ENCODE results near the gene ST7L.
"Not testable (repeated sequence)": the region's sequence is repeated elsewhere in the genome, so short reads cannot be mapped to it uniquely, and the experiment has no call there.

Gene ST7L

DNA sequence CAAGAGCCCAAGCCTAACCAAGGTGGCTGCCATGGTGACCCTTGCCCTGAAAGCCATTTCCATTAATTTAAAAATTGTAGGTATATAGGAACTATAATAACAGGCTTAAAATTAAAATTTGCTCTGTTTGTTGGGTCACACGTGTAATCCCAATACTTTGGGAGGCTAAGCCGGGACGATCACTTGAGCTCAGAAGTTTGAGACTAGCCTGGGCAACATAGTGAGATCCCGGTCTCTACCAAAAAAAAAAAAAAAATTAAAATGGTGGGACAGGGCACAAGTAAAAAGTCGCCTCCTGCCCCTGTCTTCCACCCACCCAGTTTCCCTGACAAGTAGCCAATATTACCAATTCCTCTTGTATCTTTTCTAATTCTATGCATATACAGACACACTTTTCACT is 7.3 kb upstream of the ST7L start:
- no peak overlapping the region for H3K9ac ChIP-seq (ENCODE audit: low read length)
- H3K27me3 ChIP-seq (ENCODE audit: low read depth, low read length) = no peaks in the 10 kb centered on the region
- no peak overlapping the region for H2AFZ ChIP-seq (ENCODE audit: low read depth, low read length)
- H3K4me1 ChIP-seq (ENCODE audit: low read length) = peaks cover 23% of the 10 kb centered on the region
- H3K4me2 ChIP-seq (ENCODE audit: low read length) = no peak overlapping the region
- H3K36me3 ChIP-seq (replicated peaks; ENCODE audit: low read depth, low read length) = peaks cover 21% of the 10 kb centered on the region
- peaks cover 79% of the 10 kb centered on the region for H4K20me1 ChIP-seq (ENCODE audit: insufficient read depth, low read length)
- no peaks in the 10 kb centered on the region for H3K9me3 ChIP-seq (ENCODE audit: insufficient read depth, low read length)
- TF ChIP-seq, protein P1, sequence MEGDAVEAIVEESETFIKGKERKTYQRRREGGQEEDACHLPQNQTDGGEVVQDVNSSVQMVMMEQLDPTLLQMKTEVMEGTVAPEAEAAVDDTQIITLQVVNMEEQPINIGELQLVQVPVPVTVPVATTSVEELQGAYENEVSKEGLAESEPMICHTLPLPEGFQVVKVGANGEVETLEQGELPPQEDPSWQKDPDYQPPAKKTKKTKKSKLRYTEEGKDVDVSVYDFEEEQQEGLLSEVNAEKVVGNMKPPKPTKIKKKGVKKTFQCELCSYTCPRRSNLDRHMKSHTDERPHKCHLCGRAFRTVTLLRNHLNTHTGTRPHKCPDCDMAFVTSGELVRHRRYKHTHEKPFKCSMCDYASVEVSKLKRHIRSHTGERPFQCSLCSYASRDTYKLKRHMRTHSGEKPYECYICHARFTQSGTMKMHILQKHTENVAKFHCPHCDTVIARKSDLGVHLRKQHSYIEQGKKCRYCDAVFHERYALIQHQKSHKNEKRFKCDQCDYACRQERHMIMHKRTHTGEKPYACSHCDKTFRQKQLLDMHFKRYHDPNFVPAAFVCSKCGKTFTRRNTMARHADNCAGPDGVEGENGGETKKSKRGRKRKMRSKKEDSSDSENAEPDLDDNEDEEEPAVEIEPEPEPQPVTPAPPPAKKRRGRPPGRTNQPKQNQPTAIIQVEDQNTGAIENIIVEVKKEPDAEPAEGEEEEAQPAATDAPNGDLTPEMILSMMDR (IDR thresholded peaks at IDR 0.05; ENCODE audit: low read depth, low read length) = no peak
- H3K27ac ChIP-seq (ENCODE audit: low read length) = no peak overlapping the region
- no peak overlapping the region for H3K4me3 ChIP-seq (ENCODE audit: low read length)
- peaks cover 100% of the 10 kb centered on the region for H3K79me2 ChIP-seq (ENCODE audit: low read length)

DNA sequence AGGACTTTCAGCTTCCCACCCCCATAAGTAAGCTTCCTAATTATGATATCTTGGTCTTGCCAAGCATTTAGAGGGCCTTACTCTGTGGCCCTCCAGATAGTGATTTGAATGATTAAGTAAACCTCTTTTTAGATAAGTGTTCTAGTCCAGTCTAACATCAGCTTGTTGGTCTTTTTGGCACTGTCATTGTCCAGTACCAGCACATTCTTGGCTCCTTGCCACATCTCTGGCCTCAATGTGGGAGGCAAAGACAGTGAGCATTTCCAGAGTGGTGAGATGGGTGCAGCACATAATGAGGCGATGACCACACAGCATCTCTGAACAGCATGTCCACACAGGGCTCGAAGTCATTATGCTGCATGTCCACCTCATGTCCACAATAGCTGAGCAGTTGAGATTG is 6.8 kb upstream of the ST7L start:
- Histone ChIP-seq H3K27ac (ENCODE audit: low read length) (no peak overlapping the region), H3K79me2 (ENCODE audit: low read length) (peaks cover 100% of the 10 kb centered on the region), H3K4me2 (ENCODE audit: low read length) (no peak overlapping the region), H3K4me3 (ENCODE audit: low read length) (no peak overlapping the region), H3K36me3 (replicated peaks; ENCODE audit: low read depth, low read length) (peaks cover 16% of the 10 kb centered on the region), H4K20me1 (ENCODE audit: insufficient read depth, low read length) (peaks cover 76% of the 10 kb centered on the region), H3K4me1 (ENCODE audit: low read length) (peaks cover 23% of the 10 kb centered on the region), H2AFZ (ENCODE audit: low read depth, low read length) (no peak overlapping the region), H3K27me3 (ENCODE audit: low read depth, low read length) (no peaks in the 10 kb centered on the region), H3K9me3 (ENCODE audit: insufficient read depth, low read length) (no peaks in the 10 kb centered on the region), H3K9ac (ENCODE audit: low read length) (no peak overlapping the region)
- TF ChIP-seq EZH2phosphoT487 (IDR thresholded peaks at IDR 0.05; ENCODE audit: low read depth) = no peak

DNA sequence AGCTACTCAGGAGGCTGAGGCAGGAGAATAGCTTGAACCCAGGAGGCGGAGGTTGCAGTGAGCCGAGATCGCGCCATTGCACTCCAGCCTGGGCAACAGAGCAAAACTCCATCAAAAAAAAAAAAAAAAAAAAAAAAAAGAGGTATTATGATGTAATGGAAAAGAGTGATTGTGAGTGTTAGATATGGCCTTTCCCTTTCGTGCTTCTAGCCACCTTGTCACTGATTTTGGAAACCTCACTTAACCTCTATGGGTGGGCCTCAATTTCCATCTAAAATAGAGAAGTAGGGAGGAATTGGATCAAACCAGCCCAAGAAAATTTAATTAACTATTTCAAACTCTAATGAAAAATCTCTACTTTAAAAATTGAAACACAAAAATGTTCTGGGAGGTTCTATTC is 5.6 kb upstream of the ST7L start:
- H3K27me3 ChIP-seq (ENCODE audit: low read depth, low read length); H3K9me3 ChIP-seq (ENCODE audit: insufficient read depth, low read length); H2AFZ ChIP-seq (ENCODE audit: low read depth, low read length); H3K9ac ChIP-seq (ENCODE audit: low read length); H3K27ac ChIP-seq (ENCODE audit: low read length); H3K4me2 ChIP-seq (ENCODE audit: low read length); H3K4me3 ChIP-seq (ENCODE audit: low read length): not testable (repeated sequence)
- Histone ChIP-seq H3K4me1 (ENCODE audit: low read length) (peaks cover 23% of the 10 kb centered on the region), H3K36me3 (replicated peaks; ENCODE audit: low read depth, low read length) (peaks cover 14% of the 10 kb centered on the region), H4K20me1 (ENCODE audit: insufficient read depth, low read length) (peaks cover 68% of the 10 kb centered on the region), H3K79me2 (ENCODE audit: low read length) (peaks cover 99% of the 10 kb centered on the region)

DNA sequence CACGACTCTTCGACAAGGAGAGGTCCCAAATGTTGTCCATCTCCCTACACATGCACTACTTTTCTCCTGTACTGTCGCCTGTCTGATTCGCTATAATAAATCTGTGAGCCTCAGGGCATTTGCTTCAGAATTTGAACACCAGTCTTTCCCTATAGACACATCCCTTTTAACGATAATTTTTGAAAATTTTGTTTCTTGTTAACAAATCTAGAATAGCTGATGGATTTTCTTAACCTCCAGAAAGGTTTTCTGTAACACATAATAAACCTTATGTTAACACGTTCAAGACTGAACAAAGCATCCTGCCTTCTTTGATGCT is 1.4 kb upstream of the ST7L start:
- peaks cover 18% of the 10 kb centered on the region for H3K4me1 ChIP-seq (ENCODE audit: low read length)
- no peaks in the 10 kb centered on the region for H3K36me3 ChIP-seq (replicated peaks; ENCODE audit: low read depth, low read length)
- H2AFZ ChIP-seq (ENCODE audit: low read depth, low read length) = no peak overlapping the region
- peak overlapping the region; percentile 88 for H3K4me2 ChIP-seq (ENCODE audit: low read length)
- peaks cover 27% of the 10 kb centered on the region for H4K20me1 ChIP-seq (ENCODE audit: insufficient read depth, low read length)
- H3K4me3 ChIP-seq (ENCODE audit: low read length) = peak overlapping the region; percentile 98
- peaks cover 64% of the 10 kb centered on the region for H3K79me2 ChIP-seq (ENCODE audit: low read length)
- H3K27me3 ChIP-seq (ENCODE audit: low read depth, low read length) = no peaks in the 10 kb centered on the region
- H3K9me3 ChIP-seq (ENCODE audit: insufficient read depth, low read length) = no peaks in the 10 kb centered on the region
- TF ChIP-seq EZH2phosphoT487 (IDR thresholded peaks at IDR 0.05; ENCODE audit: low read depth) = no peak
- TF ChIP-seq, protein P1 (IDR thresholded peaks at IDR 0.05; ENCODE audit: low read depth, low read length) = no peak
- peak overlapping the region; percentile 99 for H3K9ac ChIP-seq (ENCODE audit: low read length)
- peak overlapping the region; percentile 92 for H3K27ac ChIP-seq (ENCODE audit: low read length)

DNA sequence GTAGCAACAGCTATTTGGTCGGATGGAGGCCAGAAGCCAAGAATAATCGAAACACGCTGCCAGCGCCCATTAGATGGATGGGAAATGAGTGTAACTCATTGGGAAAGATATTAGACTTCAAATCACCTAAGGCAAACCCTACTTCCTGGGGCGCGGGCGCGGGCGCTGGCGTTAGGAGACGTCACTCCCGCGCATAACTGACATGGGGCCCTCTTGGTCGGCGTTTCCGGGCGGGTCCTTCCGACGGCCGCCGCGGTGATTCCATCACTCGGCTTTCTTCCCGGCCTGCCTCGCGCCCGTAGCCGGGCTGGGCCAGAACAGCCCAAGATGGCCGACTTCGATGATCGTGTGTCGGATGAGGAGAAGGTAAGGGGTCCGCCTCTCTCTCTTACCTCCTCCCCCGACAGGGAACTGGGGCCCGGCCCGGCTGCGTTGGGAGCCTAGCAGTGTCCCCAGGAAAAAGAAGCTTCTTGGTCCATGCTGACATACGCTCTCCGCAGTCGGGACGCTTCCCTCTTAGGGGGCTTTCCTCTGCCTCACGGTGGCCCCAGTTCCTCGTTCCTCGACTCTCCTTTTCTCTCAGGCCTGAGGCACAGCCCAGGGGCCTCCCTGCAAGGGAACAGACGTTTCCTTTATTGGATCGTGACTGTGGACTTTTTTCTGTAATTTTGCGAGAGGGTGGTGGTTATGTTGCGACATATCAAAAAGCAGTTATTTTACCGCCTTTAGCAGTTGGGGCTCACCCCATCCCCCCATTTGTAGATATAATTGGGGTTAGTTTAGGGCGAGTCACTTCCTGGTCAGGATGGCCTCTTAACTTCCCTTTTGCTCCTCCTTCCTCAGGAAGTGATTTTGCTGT is 806 bp upstream of the ST7L start, which contains the start of gene CAPZA1:
Gene CAPZA1, plus strand, starts transcription at position 315 of the 859 bp plus-strand sequence. Its CDS starts 13 bp downstream, at position 328.
- Histone ChIP-seq H3K27me3 (ENCODE audit: low read depth, low read length) (no peaks in the 10 kb centered on the region), H3K9me3 (ENCODE audit: insufficient read depth, low read length) (no peaks in the 10 kb centered on the region), H3K79me2 (ENCODE audit: low read length) (peaks cover 58% of the 10 kb centered on the region), H3K4me1 (ENCODE audit: low read length) (peaks cover 18% of the 10 kb centered on the region), H3K36me3 (replicated peaks; ENCODE audit: low read depth, low read length) (no peaks in the 10 kb centered on the region), H4K20me1 (ENCODE audit: insufficient read depth, low read length) (peaks cover 21% of the 10 kb centered on the region), H3K4me2 (ENCODE audit: low read length) (peak within 1 kb of the TSS; percentile 99), H2AFZ (ENCODE audit: low read depth, low read length) (peak within 1 kb of the TSS; percentile 89), H3K9ac (ENCODE audit: low read length) (peak within 1 kb of the TSS; percentile 99), H3K27ac (ENCODE audit: low read length) (peak within 1 kb of the TSS; percentile 92), H3K4me3 (ENCODE audit: low read length) (peak within 1 kb of the TSS; percentile 98)
- TF ChIP-seq, protein P1 (IDR thresholded peaks at IDR 0.05; ENCODE audit: low read depth, low read length) = peak; percentile 12; the same call in 1 of the 2 replicates
- TF ChIP-seq EZH2phosphoT487 (IDR thresholded peaks at IDR 0.05; ENCODE audit: low read depth) = no peak
